ENCODE data around the gene TUBB8B.
"Not testable (repeated sequence)": the region's sequence is repeated elsewhere in the genome, so short reads cannot be mapped to it uniquely, and the experiment has no call there.

TUBB8B gene

DNA sequence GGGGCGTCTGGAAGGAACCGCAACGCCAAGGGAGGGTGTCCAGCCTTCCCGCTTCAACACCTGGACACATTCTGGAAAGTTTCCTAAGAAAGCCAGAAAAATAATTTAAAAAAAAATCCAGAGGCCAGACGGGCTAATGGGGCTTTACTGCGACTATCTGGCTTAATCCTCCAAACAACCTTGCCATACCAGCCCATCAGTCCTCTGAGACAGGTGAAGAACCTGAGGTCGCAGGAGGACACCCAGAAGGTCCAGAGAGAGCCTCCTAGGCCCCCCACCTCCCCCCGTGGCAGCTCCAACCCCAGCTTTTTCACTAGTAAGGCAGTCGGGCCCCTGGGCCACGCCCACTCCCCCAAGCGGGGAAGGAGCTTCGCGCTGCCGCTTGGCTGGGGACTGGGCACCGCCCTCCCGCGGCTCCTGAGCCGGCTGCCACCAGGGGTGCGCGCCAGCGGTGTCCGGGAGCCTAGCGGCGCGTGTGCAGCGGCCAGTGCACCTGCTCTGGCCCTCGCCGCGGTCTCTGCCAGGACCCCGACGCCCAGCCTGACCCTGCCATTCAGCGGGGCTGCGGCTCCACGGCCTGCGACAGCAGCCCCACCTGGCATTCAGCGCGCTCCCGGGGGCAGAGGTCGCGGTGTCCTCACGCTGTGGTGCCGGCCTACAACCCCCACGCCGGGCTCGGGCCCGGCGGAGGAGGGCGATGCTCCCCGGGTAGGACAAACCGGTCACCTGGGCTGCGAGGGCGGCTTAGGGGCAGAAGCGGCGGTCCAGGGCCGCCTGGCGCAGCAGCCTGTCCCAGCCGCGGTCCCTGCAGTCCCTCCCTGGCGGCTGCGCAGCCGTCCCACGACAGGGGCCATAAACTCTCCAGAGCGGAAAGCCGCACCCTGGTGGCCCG is 37.8 kb downstream of the TUBB8B start:
- DNase-seq: not testable (repeated sequence)

DNA sequence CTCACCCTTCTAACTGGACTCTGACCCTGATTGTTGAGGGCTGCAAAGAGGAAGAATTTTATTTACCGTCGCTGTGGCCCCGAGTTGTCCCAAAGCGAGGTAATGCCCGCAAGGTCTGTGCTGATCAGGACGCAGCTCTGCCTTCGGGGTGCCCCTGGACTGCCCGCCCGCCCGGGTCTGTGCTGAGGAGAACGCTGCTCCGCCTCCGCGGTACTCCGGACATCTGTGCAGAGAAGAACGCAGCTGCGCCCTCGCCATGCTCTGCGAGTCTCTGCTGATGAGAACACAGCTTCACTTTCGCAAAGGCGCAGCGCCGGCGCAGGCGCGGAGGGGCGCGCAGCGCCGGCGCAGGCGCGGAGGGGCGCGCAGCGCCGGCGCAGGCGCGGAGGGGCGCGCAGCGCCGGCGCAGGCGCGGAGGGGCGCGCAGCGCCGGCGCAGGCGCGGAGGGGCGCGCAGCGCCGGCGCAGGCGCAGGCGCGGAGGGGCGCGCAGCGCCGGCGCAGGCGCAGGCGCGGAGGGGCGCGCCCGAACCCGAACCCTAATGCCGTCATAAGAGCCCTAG is 38.7 kb downstream of the TUBB8B start:
- not testable (repeated sequence) for DNase-seq

DNA sequence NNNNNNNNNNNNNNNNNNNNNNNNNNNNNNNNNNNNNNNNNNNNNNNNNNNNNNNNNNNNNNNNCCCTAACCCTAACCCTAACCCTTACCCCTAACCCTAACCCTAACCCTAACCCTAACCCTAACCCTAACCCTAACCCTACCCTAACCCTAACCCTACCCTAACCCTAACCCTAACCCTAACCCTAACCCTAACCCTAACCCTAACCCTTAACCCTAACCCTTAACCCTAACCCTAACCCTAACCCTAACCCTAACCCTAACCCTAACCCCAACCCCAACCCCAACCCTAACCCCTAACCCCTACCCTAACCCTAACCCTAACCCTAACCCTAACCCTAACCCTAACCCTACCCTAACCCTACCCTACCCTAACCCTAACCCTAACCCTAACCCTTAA is 39.5 kb downstream of the TUBB8B start:
- DNase-seq: not testable (repeated sequence)

Data from activated CD8-positive, alpha-beta memory T cell treated with anti-CD3 and anti-CD28 coated beads for 24 hours (primary cell).